NT2/D1 (cell line): ENCODE measurements around the gene CNBD2.
"Not testable (repeated sequence)": the region's sequence is repeated elsewhere in the genome, so short reads cannot be mapped to it uniquely, and the experiment has no call there.

ENCODE experiments used
- DNase-seq: peaks from one replicate; pipeline ENCODE4 v3.0.0-alpha.2; 2011; ENCODE audit warnings: low read depth, low spot score
- H3K27me3 ChIP-seq: 2 replicates; pipeline ENCODE4 v1.6.0; 2011; ENCODE audit warnings: mild to moderate bottlenecking; ENCODE audit not compliant: insufficient read length, insufficient read depth
- H3K36me3 ChIP-seq: 2 replicates; pipeline ENCODE4 v1.6.1; 2011; ENCODE audit warnings: mild to moderate bottlenecking, low read length, mixed read lengths; ENCODE audit not compliant: insufficient read depth, insufficient read length
- H3K4me1 ChIP-seq: 2 replicates; pipeline ENCODE4 v1.5.1; 2011; ENCODE audit not compliant: insufficient read depth, insufficient read length
- H3K4me3 ChIP-seq: 2 replicates; pipeline ENCODE4 v1.5.1; 2011; ENCODE audit warnings: low read depth; ENCODE audit not compliant: insufficient read length
- H3K9ac ChIP-seq: 2 replicates; pipeline ENCODE4 v1.6.0; 2011; ENCODE audit warnings: low read depth; ENCODE audit not compliant: insufficient read length
- H3K9me3 ChIP-seq: 2 replicates; pipeline ENCODE4 v1.5.1; 2011; ENCODE audit warnings: mild to moderate bottlenecking, low read length; ENCODE audit not compliant: insufficient read depth
- SUZ12 ChIP-seq: IDR thresholded peaks from 2 replicates; pipeline ENCODE4 v1.6.1; 2011; ENCODE audit not compliant: insufficient read length, insufficient read depth; ENCODE audit errors: extremely low read depth
- YY1 ChIP-seq: IDR thresholded peaks from 2 replicates; pipeline ENCODE4 v1.6.1; 2011; ENCODE audit not compliant: insufficient read length, insufficient read depth
- ZNF274 ChIP-seq: IDR thresholded peaks from 2 replicates; pipeline ENCODE4 v1.6.1; 2011; ENCODE audit warnings: mild to moderate bottlenecking, low read depth, low read length

The CNBD2 gene

DNA sequence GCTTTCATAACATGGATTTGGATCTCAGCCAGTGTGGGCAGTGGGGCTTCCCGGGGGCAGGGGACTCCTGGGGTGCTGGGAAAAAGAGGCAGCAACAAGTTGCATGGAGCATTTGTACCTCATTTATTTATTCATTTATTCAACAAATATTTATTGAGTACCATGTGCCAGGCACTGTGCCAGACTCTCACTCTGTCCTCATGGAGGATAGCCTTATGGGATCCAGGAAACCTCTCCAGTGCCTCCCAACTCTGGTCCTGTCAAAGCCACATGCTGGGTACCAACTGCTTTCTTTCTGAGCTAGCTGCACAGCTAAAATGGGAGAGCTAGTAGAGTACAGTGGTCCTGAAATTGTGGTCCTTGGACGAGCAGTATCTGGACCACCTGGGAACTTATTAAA lies 98.4 kb downstream of the CNBD2 start:
- Histone ChIP-seq H3K36me3 (no peaks in the 10 kb centered on the region), H3K4me1 (peaks cover 8% of the 10 kb centered on the region)

DNA sequence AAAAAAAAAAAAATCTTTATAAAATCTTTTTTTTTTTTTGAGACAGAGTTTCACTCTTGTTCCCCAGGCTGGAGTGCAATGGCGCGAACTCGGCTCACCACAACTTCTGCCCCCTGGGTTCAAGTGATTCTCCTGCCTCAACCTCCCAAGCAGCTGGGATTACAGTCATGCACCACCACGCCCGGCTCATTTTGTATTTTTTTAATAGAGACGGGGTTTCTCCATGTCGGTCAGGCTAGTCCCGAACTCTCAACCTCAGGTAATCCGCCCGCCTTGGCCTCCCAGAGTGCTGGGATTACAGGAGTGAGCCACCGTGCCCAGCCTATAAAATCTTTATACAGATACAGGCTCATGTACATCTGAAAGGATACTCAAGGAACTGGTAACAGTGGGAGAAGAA lies 100.1 kb downstream of the CNBD2 start:
- not testable (repeated sequence) for DNase-seq

More for the DNA sequence above, 98.4 kb downstream of the CNBD2 start:
- Histone ChIP-seq H3K9me3 (peaks cover 5% of the 10 kb centered on the region), H3K9ac (no peak overlapping the region), H3K27me3 (peaks cover 35% of the 10 kb centered on the region), H3K4me3 (no peak overlapping the region)
- DNase-seq, result no peak
- no peak for TF ChIP-seq YY1
- no peak for TF ChIP-seq ZNF274
- TF ChIP-seq SUZ12, result no peak

DNA sequence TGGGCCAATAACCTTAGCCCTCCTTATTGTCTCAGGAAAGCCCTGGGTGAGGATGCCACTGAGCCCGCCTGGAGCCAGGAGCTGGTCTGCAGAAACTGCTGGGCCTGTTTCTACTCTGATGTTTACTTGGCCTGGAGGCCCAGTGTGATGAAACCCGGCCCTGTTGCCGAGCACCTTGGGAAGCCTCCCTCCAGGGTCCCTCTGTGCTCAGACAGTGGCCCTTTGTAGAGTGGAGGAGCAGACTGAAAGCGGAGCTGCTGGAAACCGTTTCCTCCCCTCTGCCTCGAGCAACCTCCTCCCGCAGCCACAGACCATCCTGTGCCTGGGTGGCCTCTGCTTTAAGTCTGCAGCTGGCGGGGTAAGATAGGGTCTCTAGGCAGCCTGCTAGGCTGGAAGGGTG lies 102.1 kb downstream of the CNBD2 start:
- TF ChIP-seq SUZ12 (no peak), YY1 (no peak), ZNF274 (no peak)
- Histone ChIP-seq H3K9me3 (no peaks in the 10 kb centered on the region), H3K36me3 (no peaks in the 10 kb centered on the region), H3K4me1 (peaks cover 3% of the 10 kb centered on the region), H3K27me3 (peaks cover 17% of the 10 kb centered on the region), H3K9ac (peak overlapping the region; percentile 54), H3K4me3 (no peak overlapping the region)
- no peak for DNase-seq

More for the DNA sequence above, 100.1 kb downstream of the CNBD2 start:
- not testable (repeated sequence) for H3K9me3 ChIP-seq, H3K36me3 ChIP-seq, H3K9ac ChIP-seq, H3K4me3 ChIP-seq, H3K4me1 ChIP-seq
- peaks cover 35% of the 10 kb centered on the region for H3K27me3 ChIP-seq

DNA sequence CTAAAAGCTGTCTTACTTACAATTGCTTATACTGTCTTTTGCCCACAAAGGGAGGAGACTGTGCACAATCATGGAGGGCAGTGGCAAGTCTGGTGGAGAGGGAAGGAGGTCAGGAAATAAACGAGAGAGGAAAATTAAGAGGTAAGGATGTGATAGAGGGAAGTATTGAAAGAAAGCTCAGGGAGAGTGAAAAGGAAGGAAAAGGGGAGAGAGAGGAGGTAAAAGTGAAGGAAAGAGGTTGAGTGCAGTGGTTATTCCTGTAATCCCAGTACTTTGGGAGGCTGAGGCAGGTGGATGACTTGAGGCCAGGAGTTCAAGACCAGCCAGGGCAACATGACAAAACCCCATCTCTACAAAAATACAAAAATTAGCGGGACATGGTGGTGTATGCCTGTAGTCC lies 103.5 kb downstream of the CNBD2 start:
- Histone ChIP-seq H3K4me1 (no peaks in the 10 kb centered on the region), H3K36me3 (no peaks in the 10 kb centered on the region)
- no peak for TF ChIP-seq ZNF274
- no peak for TF ChIP-seq SUZ12
- no peak for TF ChIP-seq YY1

DNA sequence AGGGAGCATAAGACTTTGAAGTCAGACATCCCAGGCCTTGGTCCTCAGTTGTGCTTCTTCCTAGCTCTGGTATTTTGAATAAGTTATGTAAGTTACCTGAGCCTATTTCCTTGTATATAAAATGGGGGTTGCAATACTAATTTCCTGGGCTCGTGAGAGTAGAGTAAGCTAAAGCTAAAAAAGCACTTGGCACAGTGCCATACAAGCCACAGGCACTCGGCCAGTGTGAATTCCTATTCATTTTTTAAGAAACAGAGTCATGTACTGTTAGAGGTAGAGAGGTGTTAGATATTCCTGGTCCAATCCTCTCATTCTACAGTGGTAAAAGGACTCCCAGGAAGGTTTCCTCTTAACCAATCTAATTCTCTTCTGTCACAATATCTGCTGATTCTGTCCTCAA lies 106.6 kb downstream of the CNBD2 start:
- no peak for DNase-seq
- TF ChIP-seq ZNF274 (no peak), YY1 (no peak), SUZ12 (no peak)
- H3K9ac ChIP-seq, result no peak overlapping the region
- peaks cover 5% of the 10 kb centered on the region; the same call in 1 of the 2 replicates for H3K9me3 ChIP-seq
- no peaks in the 10 kb centered on the region for H3K36me3 ChIP-seq
- H3K4me3 ChIP-seq, result no peak overlapping the region
- no peaks in the 10 kb centered on the region for H3K4me1 ChIP-seq
- H3K27me3 ChIP-seq, result peaks cover 3% of the 10 kb centered on the region

More for the DNA sequence above, 103.5 kb downstream of the CNBD2 start:
- no peak for DNase-seq
- peaks cover 3% of the 10 kb centered on the region for H3K27me3 ChIP-seq
- no peaks in the 10 kb centered on the region for H3K9me3 ChIP-seq
- H3K4me3 ChIP-seq, result no peak overlapping the region
- no peak overlapping the region for H3K9ac ChIP-seq

DNA sequence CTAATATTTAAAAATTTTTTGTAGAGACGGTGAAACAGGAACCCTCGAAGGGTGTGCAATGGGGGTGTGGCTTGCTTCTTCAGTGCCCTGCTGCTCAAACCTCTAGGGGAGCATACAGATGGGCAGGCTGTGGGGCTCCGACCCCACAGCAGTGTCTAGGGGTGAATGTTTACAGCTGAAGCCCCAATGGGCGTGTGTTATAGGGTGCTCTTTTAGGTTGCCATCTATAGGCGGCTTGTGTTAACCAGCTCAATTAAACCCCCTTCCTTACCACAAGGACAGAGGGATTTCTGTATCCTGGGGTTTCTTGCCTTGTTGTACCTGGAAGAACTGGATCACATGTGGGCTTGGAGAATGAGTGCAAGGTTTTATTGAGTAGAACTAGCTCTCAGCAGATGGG lies 109.4 kb downstream of the CNBD2 start:
- not testable (repeated sequence) for H3K4me1 ChIP-seq, H3K36me3 ChIP-seq, H3K4me3 ChIP-seq, DNase-seq, H3K9me3 ChIP-seq, H3K9ac ChIP-seq, H3K27me3 ChIP-seq

DNA sequence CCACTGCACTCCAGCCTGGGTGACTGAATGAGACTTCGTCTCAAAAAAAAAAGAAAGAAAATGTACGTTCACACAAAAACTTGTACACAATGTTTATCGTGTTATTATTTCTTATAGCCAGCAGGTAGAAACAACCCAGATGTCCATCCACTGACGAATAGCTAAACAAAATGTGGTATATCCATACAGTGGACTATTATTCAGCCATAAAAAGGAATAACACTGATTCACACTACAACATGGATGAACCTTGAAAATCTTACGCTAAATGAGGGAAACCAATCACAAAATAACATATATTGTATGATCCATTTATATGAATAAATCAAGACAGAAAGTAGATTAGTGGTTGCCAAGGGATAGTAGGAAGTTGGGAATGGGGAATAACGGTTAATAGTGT lies 111.1 kb downstream of the CNBD2 start:
- no peak for DNase-seq
- Histone ChIP-seq H3K9ac (no peak overlapping the region), H3K36me3 (no peaks in the 10 kb centered on the region), H3K4me1 (no peaks in the 10 kb centered on the region), H3K27me3 (no peaks in the 10 kb centered on the region), H3K4me3 (no peak overlapping the region), H3K9me3 (peaks cover 10% of the 10 kb centered on the region; the same call in 1 of the 2 replicates)
- no peak for TF ChIP-seq YY1
- TF ChIP-seq SUZ12, result no peak
- TF ChIP-seq ZNF274, result no peak

DNA sequence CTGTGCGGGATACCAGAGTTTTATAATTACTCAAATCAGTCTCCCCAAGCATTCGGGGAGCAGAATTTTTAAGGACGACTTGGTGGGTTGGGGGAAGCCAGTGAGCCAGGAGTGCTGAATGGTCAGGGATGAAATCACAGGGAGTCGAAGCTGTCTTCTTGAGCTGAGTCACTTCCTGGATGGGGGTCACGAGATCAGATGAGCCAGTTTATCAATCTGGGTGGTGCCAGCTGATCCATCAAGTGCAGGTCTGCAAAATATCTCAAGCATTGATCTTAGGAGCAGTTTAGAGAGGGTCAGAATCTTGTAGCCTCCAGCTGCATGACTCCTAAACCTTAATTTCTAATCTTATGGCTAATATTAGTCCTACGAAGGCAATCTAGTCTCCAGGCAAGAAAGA lies 111.6 kb downstream of the CNBD2 start:
- not testable (repeated sequence) for H3K27me3 ChIP-seq, H3K4me3 ChIP-seq, H3K9ac ChIP-seq, H3K36me3 ChIP-seq, DNase-seq, H3K4me1 ChIP-seq
- peaks cover 11% of the 10 kb centered on the region; the same call in 1 of the 2 replicates for H3K9me3 ChIP-seq
